Gastrocnemius medialis (tissue), 4 donors: ENCODE results near the gene PRPH2. TPM values are rescaled to one million over a fixed set of nuclear protein-coding genes. Genes with fewer than 3 reads are reported as not detected.

Experiments
- ATAC-seq, 2 donors: fragments of 150-250 bp; one replicate each; pipeline ENCODE4 v1.9.1; 2016
- DNase-seq, 2 donors: peaks; one replicate each; pipeline ENCODE4 v3.0.0-alpha.2; 2019
- H3K27ac ChIP-seq, 4 donors: fragments of 200-600 bp; sonication (generic); 1 replicate in 1 of 4; 2 replicates in 3 of 4; pipeline ENCODE4 v1.5.1; 2016 to 2018; ENCODE audit warnings: mild to moderate bottlenecking in 2 of 4, moderate library complexity in 1 of 4
- H3K27me3 ChIP-seq, 3 donors: fragments of 200-600 bp; sonication (generic) in 2 of 3; 1 replicate in 1 of 3; 2 replicates in 2 of 3; pipeline versions ENCODE4 v1.5.1 to v1.6.0; 2016 to 2019; ENCODE audit warnings: mild to moderate bottlenecking in 1 of 3, moderate library complexity in 1 of 3
- H3K36me3 ChIP-seq, 2 donors: fragments of 200-600 bp; sonication (generic) in 1 of 2; one replicate each; pipeline ENCODE4 v1.5.1; 2017 to 2018
- H3K4me1 ChIP-seq, 2 donors: fragments of 200-600 bp; sonication (generic) in 1 of 2; one replicate each; pipeline ENCODE4 v1.5.1; 2016 to 2017; ENCODE audit warnings: mild to moderate bottlenecking in 2 of 2
- H3K4me3 ChIP-seq, 4 donors: fragments of 200-600 bp; sonication (generic) in 3 of 4; 1 replicate in 1 of 4; 2 replicates in 3 of 4; pipeline ENCODE4 v1.5.1; 2016 to 2019; ENCODE audit warnings: mild to moderate bottlenecking in 2 of 4
- H3K9me3 ChIP-seq, 3 donors: fragments of 200-600 bp; sonication (generic) in 2 of 3; 1 replicate in 1 of 3; 2 replicates in 2 of 3; pipeline ENCODE4 v1.5.1; 2016 to 2019
- POLR2A ChIP-seq, 2 donors: fragments of 450-650 bp; IDR thresholded peaks; one replicate each; pipeline ENCODE4 v1.6.1; 2017; ENCODE audit warnings: antibody characterized with exemption in 2 of 2, mild to moderate bottlenecking in 2 of 2, moderate library complexity in 2 of 2
- in situ Hi-C, 4 donors: fragments of 200-750 bp; cut with MboI; loops; one replicate each; pipeline versions ENCODE4 v1.15.0 to v1.8.0; 2017; ENCODE audit warnings: low sequenced_read_pairs in 4 of 4
- intact Hi-C: fragments of 100-400 bp; cut with DNase I; formaldehyde crosslinking; loops from one replicate; pipeline ENCODE4 v1.15.1; 2023; ENCODE audit warnings: low total_unique reads
- total RNA-seq, 4 donors: library from RNA; depleted of rRNA; stranded (reverse); fragments of >200 nt; gene quantifications; one replicate each; pipeline versions ENCODE4 v1.1.0 to v1.2.3, GENCODE V29; 2016
- TF ChIP-seq, protein P1 (sequence below), 5 experiments: fragments of 450-650 bp in 3 of 5; fragments of 200-600 bp in 2 of 5; sonication (generic) in 2 of 5; IDR thresholded peaks in 4 of 5; conservative IDR thresholded peaks in 1 of 5; 1 replicate in 4 of 5; 2 replicates in 1 of 5; pipeline ENCODE4 v1.5.1; 2016 to 2019; ENCODE audit warnings: antibody characterized with exemption in 5 of 5, mild to moderate bottlenecking in 3 of 5, moderate library complexity in 3 of 5

Gene PRPH2
- total RNA-seq, 4 donors from 2014 or later, result 0.16 to 3.8 (median 1.8) TPM

DNA sequence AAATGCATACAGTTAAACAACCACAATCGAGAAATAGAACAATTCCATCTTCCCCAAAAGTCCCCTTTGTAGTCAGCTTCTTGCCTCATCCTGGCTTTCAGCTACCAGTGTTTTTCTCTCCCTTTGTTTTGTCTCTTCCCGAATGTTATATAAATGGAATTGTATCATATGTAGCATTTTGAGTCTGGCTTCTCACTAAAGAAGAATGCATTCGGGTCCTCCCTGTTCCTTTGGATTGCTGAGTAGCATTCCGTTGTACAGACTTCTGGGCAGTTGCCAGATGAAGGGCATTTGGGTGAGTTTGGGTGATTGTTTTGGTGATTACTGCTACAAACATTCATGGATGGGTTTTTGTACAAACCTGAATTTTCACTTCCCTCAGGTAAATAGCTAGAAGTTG is 27.8 kb downstream of the PRPH2 start:
- intact Hi-C loops (no loop called here), in situ Hi-C loops (no loop called here)
- H3K36me3 ChIP-seq, result peaks cover 0 to 23% of the 10 kb centered on the region in 2 donors
- DNase-seq (no peak), ATAC-seq (no peak)
- TF ChIP-seq, protein P1, sequence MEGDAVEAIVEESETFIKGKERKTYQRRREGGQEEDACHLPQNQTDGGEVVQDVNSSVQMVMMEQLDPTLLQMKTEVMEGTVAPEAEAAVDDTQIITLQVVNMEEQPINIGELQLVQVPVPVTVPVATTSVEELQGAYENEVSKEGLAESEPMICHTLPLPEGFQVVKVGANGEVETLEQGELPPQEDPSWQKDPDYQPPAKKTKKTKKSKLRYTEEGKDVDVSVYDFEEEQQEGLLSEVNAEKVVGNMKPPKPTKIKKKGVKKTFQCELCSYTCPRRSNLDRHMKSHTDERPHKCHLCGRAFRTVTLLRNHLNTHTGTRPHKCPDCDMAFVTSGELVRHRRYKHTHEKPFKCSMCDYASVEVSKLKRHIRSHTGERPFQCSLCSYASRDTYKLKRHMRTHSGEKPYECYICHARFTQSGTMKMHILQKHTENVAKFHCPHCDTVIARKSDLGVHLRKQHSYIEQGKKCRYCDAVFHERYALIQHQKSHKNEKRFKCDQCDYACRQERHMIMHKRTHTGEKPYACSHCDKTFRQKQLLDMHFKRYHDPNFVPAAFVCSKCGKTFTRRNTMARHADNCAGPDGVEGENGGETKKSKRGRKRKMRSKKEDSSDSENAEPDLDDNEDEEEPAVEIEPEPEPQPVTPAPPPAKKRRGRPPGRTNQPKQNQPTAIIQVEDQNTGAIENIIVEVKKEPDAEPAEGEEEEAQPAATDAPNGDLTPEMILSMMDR (IDR thresholded peaks at IDR 0.05 in 4 of 5, conservative IDR thresholded peaks at IDR 0.05 in 1 of 5), result no peak
- TF ChIP-seq POLR2A (IDR thresholded peaks at IDR 0.05), result no peak
- H3K4me3 ChIP-seq, result no peak overlapping the region
- H3K27me3 ChIP-seq, result no peaks in the 10 kb centered on the region
- no peaks in the 10 kb centered on the region for H3K9me3 ChIP-seq
- H3K27ac ChIP-seq, result peak overlapping the region; percentile 35 to 79 (median 68)
- peaks cover 39% of the 10 kb centered on the region in 2 donors for H3K4me1 ChIP-seq

DNA sequence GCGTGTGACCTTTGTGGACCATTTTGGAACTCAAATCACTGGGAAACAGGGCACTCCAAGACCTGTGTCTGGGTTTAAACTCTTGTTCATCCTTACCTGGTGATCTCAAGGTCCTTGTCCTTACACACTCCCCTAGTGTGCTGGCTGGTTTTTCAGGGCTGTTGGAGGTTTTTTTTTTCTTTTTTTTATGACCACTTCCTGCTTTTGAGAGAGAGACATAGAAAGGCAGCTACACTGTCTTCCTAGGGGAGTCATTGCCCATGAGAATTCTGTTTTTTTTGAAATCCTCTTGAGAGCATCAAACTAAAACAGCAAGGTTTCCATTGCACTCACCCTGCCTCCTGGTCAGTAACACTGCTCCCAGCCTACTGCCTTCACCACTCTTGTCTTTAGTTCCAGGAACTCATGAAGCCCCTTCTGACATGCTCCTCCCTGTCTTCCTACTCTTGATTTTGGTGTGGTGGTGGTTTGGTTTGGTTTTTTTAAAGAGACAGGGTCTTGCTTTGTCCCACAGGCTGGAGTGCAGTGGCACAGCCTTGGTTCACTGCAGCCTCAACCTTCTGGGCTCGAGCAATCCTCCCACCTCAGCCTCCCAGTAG is 28.6 kb downstream of the PRPH2 start:
- TF ChIP-seq, protein P1 (IDR thresholded peaks at IDR 0.05 in 4 of 5, conservative IDR thresholded peaks at IDR 0.05 in 1 of 5), result no peak
- TF ChIP-seq POLR2A (IDR thresholded peaks at IDR 0.05), result no peak
- Histone ChIP-seq H3K4me1 (peaks cover 44 to 46% of the 10 kb centered on the region in 2 donors), H3K27ac (peak overlapping the region; percentile 35 to 79 (median 68)), H3K4me3 (no peak overlapping the region), H3K36me3 (peaks cover 0 to 31% of the 10 kb centered on the region in 2 donors), H3K27me3 (no peaks in the 10 kb centered on the region), H3K9me3 (no peaks in the 10 kb centered on the region)
- DNase-seq, result no peak
- ATAC-seq, result no peak
- in situ Hi-C loops, result no loop called here
- intact Hi-C loops, result no loop called here

DNA sequence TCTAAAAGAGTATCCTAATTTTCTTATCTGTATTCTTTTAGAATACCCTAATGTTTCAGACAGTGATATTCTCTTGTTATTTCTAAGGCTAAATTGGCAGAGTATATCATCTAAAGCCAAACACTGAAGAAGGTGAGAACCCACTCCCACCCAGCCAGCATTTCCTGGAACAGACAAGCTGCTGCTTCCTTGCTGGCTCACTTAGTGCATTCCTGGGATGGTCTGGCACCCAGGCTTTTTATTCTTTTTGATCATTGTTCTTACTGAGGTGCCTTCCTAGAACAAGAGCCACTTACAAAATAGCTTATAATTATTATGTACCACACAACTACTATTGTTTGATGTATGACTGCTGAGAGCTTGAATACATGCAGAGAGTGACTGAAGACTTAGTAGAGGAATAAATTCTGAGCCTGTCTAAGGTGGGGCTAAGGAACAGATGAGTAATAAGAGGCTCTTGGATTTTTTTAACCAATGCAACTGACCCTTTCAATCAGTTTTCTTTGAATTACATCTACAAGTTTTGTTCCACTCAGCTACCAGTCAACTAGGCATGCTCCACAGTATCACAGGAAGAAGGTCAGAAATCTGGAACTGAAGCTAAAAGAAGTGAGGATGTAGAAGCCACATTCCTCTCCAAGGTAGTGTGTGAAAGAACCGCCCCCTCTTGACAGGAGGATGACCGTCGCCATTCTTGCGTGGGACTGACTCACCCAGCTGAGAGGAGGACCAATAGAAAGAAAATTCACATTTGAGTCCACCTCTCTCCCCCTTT is 30.1 kb downstream of the PRPH2 start:
- in situ Hi-C loops (no loop called here), intact Hi-C loops (no loop called here)
- peaks cover 0 to 46% of the 10 kb centered on the region in 2 donors for H3K36me3 ChIP-seq
- H3K27ac ChIP-seq, result peak overlapping the region; percentile 35 to 79 (median 68)
- DNase-seq (no peak), ATAC-seq (no peak)
- H3K27me3 ChIP-seq, result no peaks in the 10 kb centered on the region
- no peak overlapping the region for H3K4me3 ChIP-seq
- H3K4me1 ChIP-seq, result peaks cover 44 to 49% of the 10 kb centered on the region in 2 donors
- no peaks in the 10 kb centered on the region for H3K9me3 ChIP-seq
- no peak for TF ChIP-seq POLR2A (IDR thresholded peaks at IDR 0.05)
- TF ChIP-seq, protein P1 (IDR thresholded peaks at IDR 0.05 in 4 of 5, conservative IDR thresholded peaks at IDR 0.05 in 1 of 5), result no peak

DNA sequence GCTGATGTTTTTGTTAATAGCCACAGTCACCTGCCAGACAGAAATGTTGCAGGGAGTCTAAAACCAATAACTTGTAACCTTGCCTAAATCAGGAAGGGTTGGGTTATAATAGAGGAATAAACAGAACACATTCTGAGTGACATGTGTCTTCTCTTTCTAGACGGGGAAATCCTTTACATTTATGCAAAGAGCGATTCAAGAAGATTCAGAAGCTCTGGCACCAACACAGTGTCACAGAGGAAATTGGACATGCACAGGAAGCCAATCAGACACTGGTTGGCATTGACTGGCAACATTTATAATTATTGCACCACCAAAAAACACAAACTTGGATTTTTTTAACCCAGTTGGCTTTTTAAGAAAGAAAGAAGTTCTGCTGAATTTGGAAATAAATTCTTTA is 31.5 kb downstream of the PRPH2 start:
- ATAC-seq (no peak), DNase-seq (no peak)
- Histone ChIP-seq H3K27ac (peak overlapping the region; percentile 27 to 79 (median 68)), H3K36me3 (peaks cover 0 to 52% of the 10 kb centered on the region in 2 donors), H3K4me1 (peaks cover 41 to 46% of the 10 kb centered on the region in 2 donors), H3K27me3 (no peaks in the 10 kb centered on the region), H3K9me3 (no peaks in the 10 kb centered on the region), H3K4me3 (no peak overlapping the region)
- in situ Hi-C loops (no loop called here), intact Hi-C loops (no loop called here)
- no peak for TF ChIP-seq POLR2A (IDR thresholded peaks at IDR 0.05)
- TF ChIP-seq, protein P1 (IDR thresholded peaks at IDR 0.05 in 4 of 5, conservative IDR thresholded peaks at IDR 0.05 in 1 of 5), result no peak
